Amniotic epithelial cell (primary cell): Measurements from ENCODE around the gene OPRD1.
"Not testable (repeated sequence)": the region's sequence is repeated elsewhere in the genome, so short reads cannot be mapped to it uniquely, and the experiment has no call there.

Source experiments
- DNase-seq: peaks from one replicate; pipeline ENCODE4 v3.0.0-alpha.2; 2010; ENCODE audit warnings: low read depth

Gene OPRD1

GRCh38 chr1:28801461-28801860 is 10.5 kb upstream of the OPRD1 start:
- DNase-seq, result peak; percentile 17

GRCh38 chr1:28803051-28803450 is 8.9 kb upstream of the OPRD1 start:
- DNase-seq, result no peak

GRCh38 chr1:28803662-28804061 is 8.3 kb upstream of the OPRD1 start:
- no peak for DNase-seq

- no peak for DNase-seq
These were observed 7.9 kb upstream of the OPRD1 start for GRCh38 chr1:28804071-28804470.

GRCh38 chr1:28807046-28807445 is 4.9 kb upstream of the OPRD1 start:
- no peak for DNase-seq

- DNase-seq, result no peak
These were observed 4.0 kb upstream of the OPRD1 start for GRCh38 chr1:28807986-28808385.

- no peak for DNase-seq
These were observed 603 bp upstream of the OPRD1 start for GRCh38 chr1:28811369-28811765.

GRCh38 chr1:28812669-28813468 is 899 bp downstream of the OPRD1 start:
- no peak for DNase-seq

- no peak for DNase-seq
These were observed 2.0 kb downstream of the OPRD1 start for GRCh38 chr1:28813931-28814465.

GRCh38 chr1:28815533-28816185 is 3.7 kb downstream of the OPRD1 start:
- no peak for DNase-seq

GRCh38 chr1:28817133-28817532 is 5.2 kb downstream of the OPRD1 start:
- DNase-seq, result no peak

- DNase-seq, result no peak
These were observed 7.0 kb downstream of the OPRD1 start for GRCh38 chr1:28819020-28819419.

GRCh38 chr1:28822799-28823198 is 10.8 kb downstream of the OPRD1 start:
- DNase-seq, result peak; percentile 33

GRCh38 chr1:28824061-28824460 is 12.1 kb downstream of the OPRD1 start:
- peak; percentile 30 for DNase-seq

GRCh38 chr1:28828227-28828858 is 16.4 kb downstream of the OPRD1 start:
- not testable (repeated sequence) for DNase-seq

GRCh38 chr1:28830814-28831213 is 18.8 kb downstream of the OPRD1 start:
- DNase-seq, result no peak

GRCh38 chr1:28832966-28833365 is 21.0 kb downstream of the OPRD1 start:
- no peak for DNase-seq

- no peak for DNase-seq
These were observed 21.4 kb downstream of the OPRD1 start for GRCh38 chr1:28833381-28833780.

GRCh38 chr1:28835237-28835650 is 23.3 kb downstream of the OPRD1 start:
- no peak for DNase-seq

GRCh38 chr1:28836421-28836956 is 24.5 kb downstream of the OPRD1 start:
- no peak for DNase-seq

- no peak for DNase-seq
These were observed 29.1 kb downstream of the OPRD1 start for GRCh38 chr1:28840928-28841544.
